Ovary (tissue), 9 donors: ENCODE measurements around the gene SPG7. TPM values are rescaled to one million over a fixed set of nuclear protein-coding genes. Genes with fewer than 3 reads are reported as not detected.

Experiments used
- DNase-seq, 5 donors: peaks; one replicate each; pipeline ENCODE4 v3.0.0-alpha.2; 2019 to 2020
- H3K27ac ChIP-seq, 2 donors: fragments of 200-600 bp; one replicate each; pipeline versions ENCODE4 v1.5.1 to v1.8.0; 2019 to 2022
- H3K27me3 ChIP-seq: fragments of 200-600 bp; one replicate; pipeline ENCODE4 v1.8.0; 2022
- H3K36me3 ChIP-seq: fragments of 200-600 bp; sonication (generic); one replicate; pipeline ENCODE4 v1.5.1; 2019
- H3K4me1 ChIP-seq: one replicate; pipeline ENCODE4 v1.8.1; 2013; ENCODE audit warnings: mild to moderate bottlenecking, moderate library complexity; ENCODE audit not compliant: insufficient read depth
- H3K4me3 ChIP-seq: fragments of 200-600 bp; sonication (generic); one replicate; pipeline ENCODE4 v1.5.1; 2017
- H3K9me3 ChIP-seq, 2 donors: fragments of 200-600 bp in 1 of 2; sonication (generic) in 1 of 2; one replicate each; pipeline versions ENCODE4 v1.5.1 to v1.8.1; 2013 to 2019; ENCODE audit warnings: mild to moderate bottlenecking in 1 of 2, moderate library complexity in 1 of 2
- EP300 ChIP-seq: sonication (generic); formaldehyde crosslinking; IDR thresholded peaks from one replicate; pipeline ENCODE4 v1.6.1; 2017; ENCODE audit warnings: antibody characterized with exemption
- POLR2A ChIP-seq: fragments of 450-650 bp; IDR thresholded peaks from one replicate; pipeline ENCODE4 v1.6.1; 2017; ENCODE audit warnings: antibody characterized with exemption, mild to moderate bottlenecking, moderate library complexity
- WGBS, 3 donors: extraction: QIAGEN DNeasy Blood & Tissue Kit in 1 of 3; methylation state at CpG; one replicate each; pipeline versions ENCODE4 v1.1.5 to v1.1.7; 2013 to 2017; 5-methylcytosine and 5-hydroxymethylcytosine counted together
- intact Hi-C, 4 donors: fragments of 100-400 bp; cut with DNase I; formaldehyde crosslinking; loops; one replicate each; pipeline versions ENCODE4 v1.11.0 to v1.15.1; 2022 to 2023
- polyA plus RNA-seq, 2 donors: library from polyadenylated mRNA; stranded (reverse); fragments of 200-250 nt in 1 of 2; fragments of 350-450 nt in 1 of 2; fragmentation: Illumina TruSeq in 1 of 2; extraction: RNeasy Lipid Tissue Mini Kit (QIAGEN cat#74804) in 1 of 2; gene quantifications; one replicate each; pipeline ENCODE4 v1.2.3, GENCODE V29; 2013 to 2014
- total RNA-seq, 7 donors: library from RNA; depleted of rRNA in 2 of 7; stranded (reverse); fragments of >200 nt in 2 of 7; fragmentation: NEBNext Ultra II Directional in 3 of 7; extraction: Animal tissue kit (Norgen Biotek cat#: 25700) in 3 of 7; gene quantifications; one replicate each; pipeline versions ENCODE4 v1.1.0 to v1.2.4, GENCODE V29; 2016 to 2023
- TF ChIP-seq, protein P1 (sequence below), 3 donors: fragments of 450-650 bp in 2 of 3; fragments of 200-600 bp in 1 of 3; IDR thresholded peaks; one replicate each; pipeline versions ENCODE4 v1.5.1 to v1.8.0; 2016 to 2022; ENCODE audit warnings: antibody characterized with exemption in 3 of 3, mild to moderate bottlenecking in 1 of 3
- donor health status: DM: no; HTN: no; CAD: no; lungs with moderate emphysema.
- donor health status: DM: no; HTN: no; CAD: no.
- donor health status: Bipolar disorder and iron deficiency.
- donor health status: DM: yes; HTN: yes; CAD: no.
- donor health status: DM: no; HTN: no; CAD: no.
- donor health status: DM: yes; HTN: yes; CAD: no.

Gene SPG7
- total and polyA plus RNA-seq, 9 donors = 48.9 to 145 (median 92.2) TPM

DNA sequence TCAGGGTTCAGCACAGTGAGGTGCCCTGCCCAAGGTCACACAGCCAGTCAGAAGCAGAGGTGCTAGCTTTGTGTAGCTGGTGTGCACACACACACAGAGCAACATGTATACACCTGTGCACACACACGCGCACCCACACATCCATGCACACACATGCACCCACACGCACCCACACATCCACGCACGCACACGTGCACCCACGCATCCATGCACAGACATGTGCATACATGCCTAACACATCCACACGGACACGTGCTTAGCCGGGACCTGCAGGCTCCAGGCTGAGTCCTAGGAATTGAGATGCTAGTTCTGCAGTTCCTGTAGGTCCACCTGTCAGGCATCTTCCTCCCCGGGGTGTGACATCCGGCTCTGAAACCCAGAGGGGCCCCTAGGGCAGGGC lies 92.2 kb downstream of the SPG7 start:
- Histone ChIP-seq H3K9me3 (no peaks in the 10 kb centered on the region), H3K4me3 (no peak overlapping the region), H3K4me1 (no peaks in the 10 kb centered on the region), H3K36me3 (no peaks in the 10 kb centered on the region), H3K27ac (no peak overlapping the region), H3K27me3 (no peaks in the 10 kb centered on the region)
- WGBS, 3 donors = 82 to 88% (median 85%) methylated on average over 12 of the region's 12 CpGs
- intact Hi-C loops = no loop called here
- TF ChIP-seq POLR2A = no peak
- TF ChIP-seq EP300 = no peak
- TF ChIP-seq, protein P1, sequence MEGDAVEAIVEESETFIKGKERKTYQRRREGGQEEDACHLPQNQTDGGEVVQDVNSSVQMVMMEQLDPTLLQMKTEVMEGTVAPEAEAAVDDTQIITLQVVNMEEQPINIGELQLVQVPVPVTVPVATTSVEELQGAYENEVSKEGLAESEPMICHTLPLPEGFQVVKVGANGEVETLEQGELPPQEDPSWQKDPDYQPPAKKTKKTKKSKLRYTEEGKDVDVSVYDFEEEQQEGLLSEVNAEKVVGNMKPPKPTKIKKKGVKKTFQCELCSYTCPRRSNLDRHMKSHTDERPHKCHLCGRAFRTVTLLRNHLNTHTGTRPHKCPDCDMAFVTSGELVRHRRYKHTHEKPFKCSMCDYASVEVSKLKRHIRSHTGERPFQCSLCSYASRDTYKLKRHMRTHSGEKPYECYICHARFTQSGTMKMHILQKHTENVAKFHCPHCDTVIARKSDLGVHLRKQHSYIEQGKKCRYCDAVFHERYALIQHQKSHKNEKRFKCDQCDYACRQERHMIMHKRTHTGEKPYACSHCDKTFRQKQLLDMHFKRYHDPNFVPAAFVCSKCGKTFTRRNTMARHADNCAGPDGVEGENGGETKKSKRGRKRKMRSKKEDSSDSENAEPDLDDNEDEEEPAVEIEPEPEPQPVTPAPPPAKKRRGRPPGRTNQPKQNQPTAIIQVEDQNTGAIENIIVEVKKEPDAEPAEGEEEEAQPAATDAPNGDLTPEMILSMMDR (IDR thresholded peaks at IDR 0.05) = no peak
- DNase-seq = no peak

- no peaks in the 10 kb centered on the region for H3K9me3 ChIP-seq
- 71 to 73% (median 71%) methylated on average over 8 of the region's 8 CpGs for WGBS, 3 donors
- DNase-seq = no peak
Measured at GRCh38 chr16:89600956-89601355, 92.8 kb downstream of the SPG7 start.

GRCh38 chr16:89601906-89602272 lies 93.7 kb downstream of the SPG7 start:
- no peaks in the 10 kb centered on the region for H3K9me3 ChIP-seq
- H3K4me1 ChIP-seq = no peaks in the 10 kb centered on the region
- TF ChIP-seq EP300 (no peak), POLR2A (no peak)
- TF ChIP-seq, protein P1 (IDR thresholded peaks at IDR 0.05) = no peak
- no peaks in the 10 kb centered on the region for H3K36me3 ChIP-seq
- WGBS, 3 donors = 40 to 41% (median 41%) methylated on average over 22 of the region's 22 CpGs
- intact Hi-C loops = no loop called here
- H3K27me3 ChIP-seq = no peaks in the 10 kb centered on the region
- no peak for DNase-seq
- no peak overlapping the region for H3K4me3 ChIP-seq
- no peak overlapping the region for H3K27ac ChIP-seq

More at GRCh38 chr16:89600956-89601355, 92.8 kb downstream of the SPG7 start:
- H3K4me1 ChIP-seq = no peaks in the 10 kb centered on the region
- intact Hi-C loops = no loop called here
- no peak overlapping the region for H3K27ac ChIP-seq
- no peak overlapping the region for H3K4me3 ChIP-seq
- no peaks in the 10 kb centered on the region for H3K27me3 ChIP-seq
- no peaks in the 10 kb centered on the region for H3K36me3 ChIP-seq
- TF ChIP-seq POLR2A = no peak
- TF ChIP-seq, protein P1 (IDR thresholded peaks at IDR 0.05) = no peak

GRCh38 chr16:89602273-89602951 lies 94.2 kb downstream of the SPG7 start:
- intact Hi-C loops = no loop called here
- peak in 2 of 5 donors; percentile 58 to 64 for DNase-seq
- Histone ChIP-seq H3K4me1 (no peaks in the 10 kb centered on the region), H3K36me3 (no peaks in the 10 kb centered on the region), H3K4me3 (no peak overlapping the region), H3K27me3 (no peaks in the 10 kb centered on the region), H3K27ac (no peak overlapping the region), H3K9me3 (no peaks in the 10 kb centered on the region)
- 1 to 2% (median 1%) methylated on average over 19 to 22 of the region's 22 CpGs for WGBS, 3 donors
- TF ChIP-seq POLR2A (no peak), EP300 (no peak)
- TF ChIP-seq, protein P1 (IDR thresholded peaks at IDR 0.05) = no peak
